Neuronal stem cell (in vitro differentiated cells): Measurements from ENCODE around the gene MYO1B.

Experiments used
- DNase-seq: peaks from one replicate; pipeline ENCODE4 v3.0.0-alpha.2; 2013; ENCODE audit warnings: low spot score
- H2AFZ ChIP-seq: one replicate; pipeline ENCODE4 v1.6.1; 2013; ENCODE audit warnings: mild to moderate bottlenecking, low read length, inconsistent platforms
- H2AK5ac ChIP-seq: 2 replicates; pipeline ENCODE4 v1.6.1; 2013; ENCODE audit warnings: low read depth, mild to moderate bottlenecking, inconsistent platforms, low read length, moderate library complexity, mixed read lengths
- H2BK120ac ChIP-seq: 2 replicates; pipeline ENCODE4 v1.6.1; 2013; ENCODE audit warnings: low read depth, mild to moderate bottlenecking, inconsistent platforms, low read length, moderate library complexity, mixed read lengths
- H2BK12ac ChIP-seq: one replicate; pipeline ENCODE4 v1.6.1; 2013; ENCODE audit warnings: low read length, inconsistent platforms
- H2BK15ac ChIP-seq: 2 replicates; pipeline ENCODE4 v1.6.1; 2013; ENCODE audit warnings: mild to moderate bottlenecking, low read length, inconsistent platforms, mixed read lengths
- H2BK5ac ChIP-seq: one replicate; pipeline ENCODE4 v1.6.1; 2013; ENCODE audit warnings: inconsistent platforms, mild to moderate bottlenecking, low read length, moderate library complexity
- H3K14ac ChIP-seq: one replicate; pipeline ENCODE4 v1.6.1; 2013; ENCODE audit warnings: low read length, inconsistent platforms
- H3K18ac ChIP-seq: 2 replicates; pipeline ENCODE4 v1.6.1; 2013; ENCODE audit warnings: low read length, inconsistent platforms
- H3K23ac ChIP-seq: 2 replicates; pipeline ENCODE4 v1.6.1; 2013; ENCODE audit warnings: low read depth, mild to moderate bottlenecking, mixed read lengths, low read length, inconsistent platforms; ENCODE audit not compliant: poor library complexity
- H3K27ac ChIP-seq: replicated peaks from 3 replicates; pipeline ENCODE4 v1.5.1; 2013; ENCODE audit warnings: low read length, inconsistent platforms
- H3K27me3 ChIP-seq, 3 experiments: 2 replicates each; pipeline ENCODE4 v1.6.1; 2013; ENCODE audit warnings: low read length in 3 of 3, mild to moderate bottlenecking in 2 of 3, inconsistent platforms in 1 of 3, low read depth in 1 of 3, mixed read lengths in 1 of 3, moderate library complexity in 1 of 3; ENCODE audit not compliant: control insufficient read depth in 3 of 3, insufficient read depth in 3 of 3
- H3K36me3 ChIP-seq, 2 donors: replicated peaks in 1 of 2; 2 replicates each; pipeline ENCODE4 v1.6.1; 2013; ENCODE audit warnings: low read length in 2 of 2; ENCODE audit not compliant: control insufficient read depth in 2 of 2, insufficient read depth in 2 of 2
- H3K4ac ChIP-seq: 2 replicates; pipeline ENCODE4 v1.6.1; 2013; ENCODE audit warnings: inconsistent platforms, mild to moderate bottlenecking, low read length, moderate library complexity
- H3K4me1 ChIP-seq, 2 donors: 1 replicate in 1 of 2; 2 replicates in 1 of 2; pipeline ENCODE4 v1.6.1; 2013; ENCODE audit warnings: low read length in 2 of 2, low read depth in 1 of 2; ENCODE audit not compliant: control insufficient read depth in 2 of 2, insufficient read depth in 1 of 2
- H3K4me2 ChIP-seq: one replicate; pipeline ENCODE4 v1.6.1; 2013; ENCODE audit warnings: mild to moderate bottlenecking, low read length, inconsistent platforms; ENCODE audit not compliant: insufficient read depth, poor library complexity, severe bottlenecking
- H3K4me3 ChIP-seq, 2 donors: 2 replicates each; pipeline ENCODE4 v1.5.1; 2013; ENCODE audit warnings: low read length in 2 of 2, mild to moderate bottlenecking in 2 of 2, inconsistent platforms in 1 of 2, moderate library complexity in 1 of 2
- H3K79me1 ChIP-seq: one replicate; pipeline ENCODE4 v1.6.1; 2013; ENCODE audit warnings: low read depth, mild to moderate bottlenecking, inconsistent platforms, low read length, moderate library complexity
- H3K9ac ChIP-seq: one replicate; pipeline ENCODE4 v1.6.1; 2013; ENCODE audit warnings: mild to moderate bottlenecking, low read depth, low read length, inconsistent platforms; ENCODE audit not compliant: poor library complexity
- H3K9me3 ChIP-seq, 2 donors: replicated peaks in 1 of 2; 2 replicates each; pipeline versions ENCODE3 to v1.6.1; 2013; ENCODE audit warnings: low read length in 2 of 2, mild to moderate bottlenecking in 2 of 2, inconsistent platforms in 1 of 2, low read depth in 1 of 2, mixed read lengths in 1 of 2, moderate library complexity in 1 of 2; ENCODE audit not compliant: control insufficient read depth in 2 of 2, insufficient read depth in 1 of 2
- H4K8ac ChIP-seq: one replicate; pipeline ENCODE4 v1.6.1; 2013; ENCODE audit warnings: low read depth, mild to moderate bottlenecking, inconsistent platforms, low read length, moderate library complexity
- H4K91ac ChIP-seq: one replicate; pipeline ENCODE4 v1.6.1; 2013; ENCODE audit warnings: low read length, low read depth, mild to moderate bottlenecking, inconsistent platforms; ENCODE audit not compliant: poor library complexity
- WGBS, 2 donors: extraction: QIAGEN DNeasy Blood & Tissue Kit; methylation state at CpG; one replicate each; pipeline ENCODE4 v1.1.7; 2013; ENCODE audit warnings: missing lambda C conversion rate in 2 of 2, mixed read lengths in 1 of 2; ENCODE audit not compliant: insufficient read length in 2 of 2, insufficient replicate concordance in 1 of 2; ENCODE audit errors: extremely low coverage in 2 of 2; 5-methylcytosine and 5-hydroxymethylcytosine counted together

MYO1B gene

DNA sequence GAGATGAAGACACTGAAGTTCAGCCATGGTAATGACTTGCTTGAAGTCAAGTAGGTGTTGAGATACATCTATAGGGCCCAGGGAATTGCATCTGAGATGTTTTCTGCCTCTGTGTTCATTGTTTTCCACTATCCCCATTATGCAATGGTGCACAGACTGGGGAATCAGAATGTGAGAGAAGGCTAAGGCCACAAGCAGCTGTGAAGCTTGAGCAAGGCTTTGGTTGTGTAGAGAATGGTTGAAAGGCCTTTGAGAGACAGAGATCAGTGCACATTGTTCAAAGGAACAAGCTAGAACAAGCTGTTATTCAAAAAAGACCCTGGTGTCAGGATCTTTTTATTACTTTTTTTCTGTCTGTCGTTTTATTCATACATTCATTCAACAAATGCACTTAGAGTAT, 82.3 kb downstream of the MYO1B start:
- WGBS, 2 donors: no CpG with 5 or more reads among the region's 1 CpG
- Histone ChIP-seq H3K79me1 (no peaks in the 10 kb centered on the region), H2AK5ac (no peak overlapping the region), H3K9ac (no peak overlapping the region), H2AFZ (no peak overlapping the region), H3K27ac (no peak overlapping the region), H4K8ac (no peak overlapping the region), H3K36me3 (peaks cover 6 to 30% of the 10 kb centered on the region in 2 donors), H3K4me1 (peaks cover 0 to 10% of the 10 kb centered on the region in 2 donors), H2BK15ac (no peak overlapping the region), H2BK5ac (no peak overlapping the region), H2BK120ac (no peak overlapping the region), H3K23ac (no peak overlapping the region), H3K4ac (no peak overlapping the region), H2BK12ac (no peak overlapping the region), H3K4me2 (no peak overlapping the region), H3K14ac (no peak overlapping the region), H4K91ac (no peak overlapping the region), H3K27me3 (no peaks in the 10 kb centered on the region), H3K9me3 (peaks cover 0 to 14% of the 10 kb centered on the region in 2 donors), H3K18ac (no peak overlapping the region), H3K4me3 (no peak overlapping the region)
- DNase-seq: no peak

DNA sequence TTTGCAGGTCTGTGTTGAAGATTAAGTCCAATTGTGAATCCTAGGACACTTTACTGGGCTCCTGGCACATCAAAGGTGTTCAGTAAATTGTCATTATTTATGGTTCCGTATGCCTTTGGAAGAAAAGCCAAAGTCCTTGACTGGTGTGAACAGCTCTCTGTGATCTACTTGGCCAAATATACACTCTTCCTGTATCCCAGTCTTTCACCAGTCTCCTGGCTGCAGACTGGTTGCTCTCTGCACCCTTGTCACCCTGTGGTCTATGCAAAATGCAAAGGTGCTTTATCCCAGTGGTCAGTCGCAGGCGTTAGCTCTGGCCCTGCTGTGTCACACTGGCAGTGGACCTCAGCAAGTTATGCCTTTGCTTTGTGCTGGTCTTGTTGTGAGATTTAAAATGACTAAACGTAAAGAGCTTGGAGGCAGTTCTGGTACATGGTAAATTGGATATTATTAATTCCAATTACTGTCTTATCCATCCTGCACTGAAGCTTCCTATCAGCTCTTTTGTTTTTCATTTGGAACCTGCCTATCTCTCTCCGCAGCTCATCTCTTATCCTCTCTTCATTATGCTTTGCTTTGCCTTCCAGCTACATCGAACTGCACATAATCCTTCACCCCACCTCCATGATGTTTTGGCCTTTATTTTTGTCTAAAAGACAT, 83.1 kb downstream of the MYO1B start:
- no CpG with 5 or more reads among the region's 6 CpGs for WGBS, 2 donors
- Histone ChIP-seq H3K36me3 (peaks cover 6 to 38% of the 10 kb centered on the region in 2 donors), H3K14ac (no peak overlapping the region)

DNA sequence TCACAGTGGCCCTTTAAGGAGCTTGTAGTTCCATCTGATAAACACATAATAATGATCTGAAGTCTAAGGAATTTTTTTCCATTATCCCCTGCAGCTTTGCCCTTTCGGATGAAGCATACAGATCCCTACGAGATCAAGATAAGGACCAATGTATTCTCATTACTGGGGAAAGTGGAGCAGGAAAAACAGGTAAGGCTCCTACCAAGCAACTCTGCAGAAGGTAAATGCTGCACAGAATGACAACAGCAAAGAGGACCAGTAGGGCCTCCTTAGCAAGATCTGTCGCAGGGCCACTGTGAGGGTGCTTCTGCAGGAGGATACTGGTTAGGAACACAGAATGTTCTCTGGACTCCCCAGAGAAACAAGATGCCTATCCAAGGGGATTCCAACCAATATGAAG, 84.6 kb downstream of the MYO1B start:
- Histone ChIP-seq H2BK12ac (no peak overlapping the region), H3K27me3 (no peaks in the 10 kb centered on the region), H3K4me3 (no peak overlapping the region), H4K91ac (no peak overlapping the region), H3K27ac (no peak overlapping the region), H2BK120ac (no peak overlapping the region), H3K14ac (no peak overlapping the region), H2AFZ (no peak overlapping the region), H3K9ac (no peak overlapping the region), H3K4me2 (no peak overlapping the region), H3K9me3 (peaks cover 0 to 2% of the 10 kb centered on the region in 2 donors), H3K36me3 (peaks cover 6 to 54% of the 10 kb centered on the region in 2 donors), H2BK5ac (no peak overlapping the region), H3K79me1 (no peaks in the 10 kb centered on the region), H2BK15ac (no peak overlapping the region), H4K8ac (no peak overlapping the region), H3K23ac (no peak overlapping the region), H2AK5ac (no peak overlapping the region), H3K18ac (no peak overlapping the region), H3K4me1 (peaks cover 0 to 6% of the 10 kb centered on the region in 2 donors), H3K4ac (no peak overlapping the region)
- no peak for DNase-seq
- WGBS, 2 donors: no CpG with 5 or more reads among the region's 3 CpGs

More for the DNA sequence above, 83.1 kb downstream of the MYO1B start:
- no peak overlapping the region for H3K4me3 ChIP-seq
- H3K4ac ChIP-seq: no peak overlapping the region
- no peak overlapping the region for H2AK5ac ChIP-seq
- no peak overlapping the region for H2BK15ac ChIP-seq
- peaks cover 0 to 6% of the 10 kb centered on the region in 2 donors for H3K4me1 ChIP-seq
- H3K23ac ChIP-seq: no peak overlapping the region
- H3K79me1 ChIP-seq: no peaks in the 10 kb centered on the region
- H3K9ac ChIP-seq: no peak overlapping the region
- H3K18ac ChIP-seq: no peak overlapping the region
- no peak overlapping the region for H3K4me2 ChIP-seq
- H4K91ac ChIP-seq: no peak overlapping the region
- H2BK120ac ChIP-seq: no peak overlapping the region
- H2AFZ ChIP-seq: no peak overlapping the region
- no peak for DNase-seq
- H2BK5ac ChIP-seq: no peak overlapping the region
- H3K27ac ChIP-seq: no peak overlapping the region
- no peaks in the 10 kb centered on the region for H3K27me3 ChIP-seq
- no peak overlapping the region for H4K8ac ChIP-seq
- peaks cover 0 to 14% of the 10 kb centered on the region in 2 donors for H3K9me3 ChIP-seq
- no peak overlapping the region for H2BK12ac ChIP-seq

DNA sequence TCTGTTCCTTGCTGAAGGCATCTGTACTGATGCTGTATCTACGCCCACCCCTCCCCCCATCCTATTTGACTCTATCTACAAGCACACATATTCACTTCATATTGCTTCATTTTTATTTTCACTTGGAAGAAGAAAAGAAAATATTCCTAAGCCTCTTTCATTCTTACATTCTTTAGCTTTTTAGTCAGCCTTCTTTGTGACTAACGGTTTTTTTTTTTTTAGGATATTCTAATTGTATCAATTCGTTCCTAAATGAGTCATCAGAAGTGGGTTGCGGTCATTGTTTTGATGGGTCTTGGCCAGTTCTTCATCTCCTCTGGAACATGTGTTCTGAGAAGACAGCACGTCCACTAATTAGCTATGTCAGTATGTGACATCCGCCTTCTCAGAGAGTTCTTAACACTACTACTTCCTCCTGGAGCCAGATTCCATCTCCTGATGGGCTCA, 88.7 kb downstream of the MYO1B start:
- H3K18ac ChIP-seq: no peak overlapping the region
- no peak overlapping the region for H3K14ac ChIP-seq
- no peak overlapping the region for H3K4ac ChIP-seq
- no peak overlapping the region for H3K27ac ChIP-seq
- DNase-seq: no peak
- no peak overlapping the region for H2BK120ac ChIP-seq
- no peaks in the 10 kb centered on the region for H3K79me1 ChIP-seq
- H2BK12ac ChIP-seq: no peak overlapping the region
- no peak overlapping the region for H3K9ac ChIP-seq
- H2AFZ ChIP-seq: no peak overlapping the region
- no CpG with 5 or more reads among the region's 6 CpGs for WGBS, 2 donors
- H3K36me3 ChIP-seq: peaks cover 4 to 65% of the 10 kb centered on the region in 2 donors
- H3K27me3 ChIP-seq: no peaks in the 10 kb centered on the region
- no peaks in the 10 kb centered on the region for H3K9me3 ChIP-seq
- H3K23ac ChIP-seq: no peak overlapping the region
- H4K8ac ChIP-seq: no peak overlapping the region
- no peak overlapping the region for H4K91ac ChIP-seq
- H2BK5ac ChIP-seq: no peak overlapping the region
- no peak overlapping the region for H3K4me2 ChIP-seq
- no peak overlapping the region for H2AK5ac ChIP-seq
- H2BK15ac ChIP-seq: no peak overlapping the region
- no peak overlapping the region for H3K4me3 ChIP-seq
- H3K4me1 ChIP-seq: no peaks in the 10 kb centered on the region
